ENCODE results near the gene DENND4A.

DENND4A gene

GRCh38 chr15:65631503-65631902 is 160.6 kb downstream of the DENND4A start:
- no peak overlapping the region for H3K9ac ChIP-seq (ENCODE audit: insufficient read length, low read depth)
- no peaks in the 10 kb centered on the region for H3K27me3 ChIP-seq (ENCODE audit: insufficient read depth, insufficient read length)
- TF ChIP-seq ZNF274 (IDR thresholded peaks at IDR 0.05; ENCODE audit: low read depth, low read length) (no peak), YY1 (IDR thresholded peaks at IDR 0.05; ENCODE audit: insufficient read depth, insufficient read length) (no peak), SUZ12 (IDR thresholded peaks at IDR 0.05; ENCODE audit: extremely low read depth, insufficient read depth, insufficient read length) (no peak)
- H3K4me3 ChIP-seq (ENCODE audit: insufficient read length, low read depth), result no peak overlapping the region
- no peaks in the 10 kb centered on the region for H3K36me3 ChIP-seq (ENCODE audit: insufficient read depth, insufficient read length, low read length)
- no peaks in the 10 kb centered on the region for H3K4me1 ChIP-seq (ENCODE audit: insufficient read depth, insufficient read length)
- no peak for DNase-seq (ENCODE audit: low read depth, low spot score)
- no peaks in the 10 kb centered on the region for H3K9me3 ChIP-seq (ENCODE audit: insufficient read depth, low read length)

GRCh38 chr15:65630760-65631159 is 161.3 kb downstream of the DENND4A start:
- H3K4me1 ChIP-seq (ENCODE audit: insufficient read depth, insufficient read length), result no peaks in the 10 kb centered on the region
- H3K4me3 ChIP-seq (ENCODE audit: insufficient read length, low read depth), result no peak overlapping the region
- peaks cover 3% of the 10 kb centered on the region for H3K36me3 ChIP-seq (ENCODE audit: insufficient read depth, insufficient read length, low read length)
- H3K9me3 ChIP-seq (ENCODE audit: insufficient read depth, low read length), result no peaks in the 10 kb centered on the region
- no peak overlapping the region for H3K9ac ChIP-seq (ENCODE audit: insufficient read length, low read depth)
- TF ChIP-seq YY1 (IDR thresholded peaks at IDR 0.05; ENCODE audit: insufficient read depth, insufficient read length) (no peak), SUZ12 (IDR thresholded peaks at IDR 0.05; ENCODE audit: extremely low read depth, insufficient read depth, insufficient read length) (no peak), ZNF274 (IDR thresholded peaks at IDR 0.05; ENCODE audit: low read depth, low read length) (no peak)
- DNase-seq (ENCODE audit: low read depth, low spot score), result no peak
- H3K27me3 ChIP-seq (ENCODE audit: insufficient read depth, insufficient read length), result no peaks in the 10 kb centered on the region

GRCh38 chr15:65629548-65629947 is 162.5 kb downstream of the DENND4A start:
- peaks cover 8% of the 10 kb centered on the region for H3K36me3 ChIP-seq (ENCODE audit: insufficient read depth, insufficient read length, low read length)
- TF ChIP-seq YY1 (IDR thresholded peaks at IDR 0.05; ENCODE audit: insufficient read depth, insufficient read length), result no peak
- no peak for TF ChIP-seq ZNF274 (IDR thresholded peaks at IDR 0.05; ENCODE audit: low read depth, low read length)
- no peak for TF ChIP-seq SUZ12 (IDR thresholded peaks at IDR 0.05; ENCODE audit: extremely low read depth, insufficient read depth, insufficient read length)

GRCh38 chr15:65626856-65627255 is 165.2 kb downstream of the DENND4A start:
- H3K4me1 ChIP-seq (ENCODE audit: insufficient read depth, insufficient read length), result no peaks in the 10 kb centered on the region
- no peak overlapping the region for H3K4me3 ChIP-seq (ENCODE audit: insufficient read length, low read depth)
- H3K9ac ChIP-seq (ENCODE audit: insufficient read length, low read depth), result no peak overlapping the region
- no peak for DNase-seq (ENCODE audit: low read depth, low spot score)
- TF ChIP-seq ZNF274 (IDR thresholded peaks at IDR 0.05; ENCODE audit: low read depth, low read length) (no peak), SUZ12 (IDR thresholded peaks at IDR 0.05; ENCODE audit: extremely low read depth, insufficient read depth, insufficient read length) (no peak), YY1 (IDR thresholded peaks at IDR 0.05; ENCODE audit: insufficient read depth, insufficient read length) (no peak)
- no peaks in the 10 kb centered on the region for H3K27me3 ChIP-seq (ENCODE audit: insufficient read depth, insufficient read length)
- no peaks in the 10 kb centered on the region for H3K9me3 ChIP-seq (ENCODE audit: insufficient read depth, low read length)
- peaks cover 12% of the 10 kb centered on the region for H3K36me3 ChIP-seq (ENCODE audit: insufficient read depth, insufficient read length, low read length)

More at GRCh38 chr15:65629548-65629947, 162.5 kb downstream of the DENND4A start:
- no peaks in the 10 kb centered on the region for H3K27me3 ChIP-seq (ENCODE audit: insufficient read depth, insufficient read length)
- H3K4me3 ChIP-seq (ENCODE audit: insufficient read length, low read depth), result no peak overlapping the region
- no peak for DNase-seq (ENCODE audit: low read depth, low spot score)
- no peak overlapping the region for H3K9ac ChIP-seq (ENCODE audit: insufficient read length, low read depth)
- no peaks in the 10 kb centered on the region for H3K9me3 ChIP-seq (ENCODE audit: insufficient read depth, low read length)
- no peaks in the 10 kb centered on the region for H3K4me1 ChIP-seq (ENCODE audit: insufficient read depth, insufficient read length)

GRCh38 chr15:65623103-65623502 is 169.0 kb downstream of the DENND4A start:
- H3K9ac ChIP-seq (ENCODE audit: insufficient read length, low read depth), result no peak overlapping the region
- H3K9me3 ChIP-seq (ENCODE audit: insufficient read depth, low read length), result no peaks in the 10 kb centered on the region
- no peak for TF ChIP-seq SUZ12 (IDR thresholded peaks at IDR 0.05; ENCODE audit: extremely low read depth, insufficient read depth, insufficient read length)
- no peak for TF ChIP-seq YY1 (IDR thresholded peaks at IDR 0.05; ENCODE audit: insufficient read depth, insufficient read length)
- TF ChIP-seq ZNF274 (IDR thresholded peaks at IDR 0.05; ENCODE audit: low read depth, low read length), result no peak
- H3K27me3 ChIP-seq (ENCODE audit: insufficient read depth, insufficient read length), result no peaks in the 10 kb centered on the region
- no peaks in the 10 kb centered on the region for H3K4me1 ChIP-seq (ENCODE audit: insufficient read depth, insufficient read length)
- peaks cover 12% of the 10 kb centered on the region for H3K36me3 ChIP-seq (ENCODE audit: insufficient read depth, insufficient read length, low read length)
- no peak for DNase-seq (ENCODE audit: low read depth, low spot score)
- no peak overlapping the region for H3K4me3 ChIP-seq (ENCODE audit: insufficient read length, low read depth)

GRCh38 chr15:65621638-65622037 is 170.5 kb downstream of the DENND4A start, which contains the start of gene SLC24A1:
Gene SLC24A1, plus strand, starts transcription at chr15:65621938. Its CDS starts 2,143 bp downstream, at chr15:65624081.
- no peaks in the 10 kb centered on the region for H3K4me1 ChIP-seq (ENCODE audit: insufficient read depth, insufficient read length)
- DNase-seq (ENCODE audit: low read depth, low spot score), result no peak
- peaks cover 12% of the 10 kb centered on the region for H3K36me3 ChIP-seq (ENCODE audit: insufficient read depth, insufficient read length, low read length)
- TF ChIP-seq ZNF274 (IDR thresholded peaks at IDR 0.05; ENCODE audit: low read depth, low read length) (no peak), SUZ12 (IDR thresholded peaks at IDR 0.05; ENCODE audit: extremely low read depth, insufficient read depth, insufficient read length) (no peak), YY1 (IDR thresholded peaks at IDR 0.05; ENCODE audit: insufficient read depth, insufficient read length) (no peak)
- no peak within 1 kb of the TSS for H3K4me3 ChIP-seq (ENCODE audit: insufficient read length, low read depth)
- no peaks in the 10 kb centered on the region for H3K27me3 ChIP-seq (ENCODE audit: insufficient read depth, insufficient read length)
- H3K9ac ChIP-seq (ENCODE audit: insufficient read length, low read depth), result no peak within 1 kb of the TSS
- no peaks in the 10 kb centered on the region for H3K9me3 ChIP-seq (ENCODE audit: insufficient read depth, low read length)

GRCh38 chr15:65620833-65621232 is 171.3 kb downstream of the DENND4A start:
- H3K4me1 ChIP-seq (ENCODE audit: insufficient read depth, insufficient read length), result no peaks in the 10 kb centered on the region
- H3K4me3 ChIP-seq (ENCODE audit: insufficient read length, low read depth), result no peak overlapping the region
- no peak for DNase-seq (ENCODE audit: low read depth, low spot score)
- no peak overlapping the region for H3K9ac ChIP-seq (ENCODE audit: insufficient read length, low read depth)
- peaks cover 10% of the 10 kb centered on the region for H3K36me3 ChIP-seq (ENCODE audit: insufficient read depth, insufficient read length, low read length)
- H3K27me3 ChIP-seq (ENCODE audit: insufficient read depth, insufficient read length), result no peaks in the 10 kb centered on the region
- H3K9me3 ChIP-seq (ENCODE audit: insufficient read depth, low read length), result no peaks in the 10 kb centered on the region
- TF ChIP-seq YY1 (IDR thresholded peaks at IDR 0.05; ENCODE audit: insufficient read depth, insufficient read length), result no peak
- TF ChIP-seq SUZ12 (IDR thresholded peaks at IDR 0.05; ENCODE audit: extremely low read depth, insufficient read depth, insufficient read length), result no peak
- TF ChIP-seq ZNF274 (IDR thresholded peaks at IDR 0.05; ENCODE audit: low read depth, low read length), result no peak
